ENCODE results near the gene PSME4. TPM values are rescaled to one million over a fixed set of nuclear protein-coding genes. Genes with fewer than 3 reads are reported as not detected.
A peak's percentile ranks its signal among the peaks of the same experiment; 100 is the strongest.

The PSME4 gene
- 36.2 and 43.9 TPM in 2 replicates for total RNA-seq
- long read RNA-seq, partial matches to known transcripts, result 15 of 17 reads
- long read RNA-seq, other reads (novel, unspliced or antisense), result 2 of 17 reads

- H3K27ac Mint-ChIP-seq (ENCODE audit: unreplicated experiment), result peak within 1 kb of the TSS; percentile 92
- H3K4me1 Mint-ChIP-seq (ENCODE audit: unreplicated experiment), result peaks cover 37% of the 10 kb centered on the region
These were observed at the start of gene PSME4 for GRCh38 chr2:53970724-53971602. TSS of gene PSME4 (minus strand) at chr2:53970993. CDS start at chr2:53970784, 209 bp downstream.

GRCh38 chr2:54015798-54016699, 45.3 kb upstream of the PSME4 start:
- Mint-ChIP-seq H3K4me1 (ENCODE audit: unreplicated experiment) (peaks cover 12% of the 10 kb centered on the region), H3K4me3 (ENCODE audit: unreplicated experiment) (no peak overlapping the region), H3K9me3 (ENCODE audit: unreplicated experiment) (peaks cover 5% of the 10 kb centered on the region), H3K27me3 (ENCODE audit: unreplicated experiment) (no peaks in the 10 kb centered on the region), H3K36me3 (ENCODE audit: unreplicated experiment) (peaks cover 8% of the 10 kb centered on the region), H3K27ac (ENCODE audit: unreplicated experiment) (peak overlapping the region; percentile 70)
- DNase-seq (ENCODE audit: extremely low spot score, unreplicated experiment), result no peak
- no peak for TF ChIP-seq CTCF (IDR thresholded peaks at IDR 0.05)

More at GRCh38 chr2:53970724-53971602, at the start of gene PSME4:
- Mint-ChIP-seq H3K36me3 (ENCODE audit: unreplicated experiment) (peaks cover 15% of the 10 kb centered on the region), H3K9me3 (ENCODE audit: unreplicated experiment) (no peaks in the 10 kb centered on the region), H3K27me3 (ENCODE audit: unreplicated experiment) (no peaks in the 10 kb centered on the region), H3K4me3 (ENCODE audit: unreplicated experiment) (peak within 1 kb of the TSS; percentile 87)
- peak; percentile 97 for DNase-seq (ENCODE audit: extremely low spot score, unreplicated experiment)
- TF ChIP-seq CTCF (IDR thresholded peaks at IDR 0.05), result no peak

GRCh38 chr2:54013996-54014395, 43.2 kb upstream of the PSME4 start:
- Mint-ChIP-seq H3K9me3 (ENCODE audit: unreplicated experiment) (no peaks in the 10 kb centered on the region), H3K27ac (ENCODE audit: unreplicated experiment) (no peak overlapping the region), H3K4me3 (ENCODE audit: unreplicated experiment) (no peak overlapping the region), H3K36me3 (ENCODE audit: unreplicated experiment) (peaks cover 3% of the 10 kb centered on the region), H3K27me3 (ENCODE audit: unreplicated experiment) (no peaks in the 10 kb centered on the region), H3K4me1 (ENCODE audit: unreplicated experiment) (peaks cover 16% of the 10 kb centered on the region)
- no peak for TF ChIP-seq CTCF (IDR thresholded peaks at IDR 0.05)
- DNase-seq (ENCODE audit: extremely low spot score, unreplicated experiment), result no peak

GRCh38 chr2:54012538-54013141, 41.8 kb upstream of the PSME4 start:
- Mint-ChIP-seq H3K9me3 (ENCODE audit: unreplicated experiment) (no peaks in the 10 kb centered on the region), H3K4me1 (ENCODE audit: unreplicated experiment) (peaks cover 16% of the 10 kb centered on the region), H3K27ac (ENCODE audit: unreplicated experiment) (no peak overlapping the region), H3K4me3 (ENCODE audit: unreplicated experiment) (no peak overlapping the region), H3K36me3 (ENCODE audit: unreplicated experiment) (no peaks in the 10 kb centered on the region), H3K27me3 (ENCODE audit: unreplicated experiment) (no peaks in the 10 kb centered on the region)
- no peak for TF ChIP-seq CTCF (IDR thresholded peaks at IDR 0.05)
- no peak for DNase-seq (ENCODE audit: extremely low spot score, unreplicated experiment)
